CD14-positive monocyte (primary cell): Measurements from ENCODE around the gene SLC43A2. TPM values are rescaled to one million over a fixed set of nuclear protein-coding genes. Genes with fewer than 3 reads are reported as not detected.

Experiments used
- DNase-seq, 3 donors: peaks; one replicate each; pipeline ENCODE4 v3.0.0-alpha.2; 2011 to 2022
- H2AFZ ChIP-seq: 2 replicates; pipeline ENCODE4 v1.6.0; 2012; ENCODE audit warnings: mild to moderate bottlenecking, low read depth, low read length, inconsistent platforms; ENCODE audit not compliant: insufficient read depth, poor library complexity, severe bottlenecking
- H3K27ac ChIP-seq, 2 donors: 1 replicate in 1 of 2; 2 replicates in 1 of 2; pipeline ENCODE4 v1.5.1; 2012 to 2013; ENCODE audit warnings: low read length in 2 of 2, control low read depth in 1 of 2, inconsistent platforms in 1 of 2, low read depth in 1 of 2, mild to moderate bottlenecking in 1 of 2
- H3K27me3 ChIP-seq, 2 donors: one replicate each; pipeline versions ENCODE4 v1.6.0 to v1.6.1; 2011 to 2013; ENCODE audit warnings: low read length in 2 of 2; ENCODE audit not compliant: control insufficient read depth in 2 of 2, insufficient read depth in 2 of 2
- H3K36me3 ChIP-seq, 2 donors: replicated peaks in 1 of 2; 1 replicate in 1 of 2; 2 replicates in 1 of 2; pipeline versions ENCODE4 v1.5.1 to v1.6.1; 2012 to 2013; ENCODE audit warnings: low read length in 2 of 2, control low read depth in 1 of 2, inconsistent platforms in 1 of 2, mild to moderate bottlenecking in 1 of 2; ENCODE audit not compliant: insufficient read depth in 2 of 2, control insufficient read depth in 1 of 2
- H3K4me1 ChIP-seq, 2 donors: 1 replicate in 1 of 2; 2 replicates in 1 of 2; pipeline versions ENCODE4 v1.5.1 to v1.6.1; 2012 to 2013; ENCODE audit warnings: low read length in 2 of 2, control low read depth in 1 of 2, inconsistent platforms in 1 of 2, mild to moderate bottlenecking in 1 of 2, moderate library complexity in 1 of 2; ENCODE audit not compliant: insufficient read depth in 2 of 2, control insufficient read depth in 1 of 2
- H3K4me2 ChIP-seq: replicated peaks from 2 replicates; pipeline ENCODE3; 2012; ENCODE audit warnings: low read length, moderate library complexity, mild to moderate bottlenecking; ENCODE audit not compliant: poor library complexity, severe bottlenecking; ENCODE audit errors: extremely low read depth
- H3K4me3 ChIP-seq, 3 experiments: fragments of 200-600 bp in 1 of 3; sonication (generic) in 1 of 3; replicated peaks in 1 of 3; 1 replicate in 2 of 3; 2 replicates in 1 of 3; pipeline ENCODE4 v1.5.1; 2011 to 2013; ENCODE audit warnings: low read length in 3 of 3, mild to moderate bottlenecking in 3 of 3, control low read depth in 2 of 3, low read depth in 2 of 3, inconsistent platforms in 1 of 3, moderate library complexity in 1 of 3
- H3K79me2 ChIP-seq: 2 replicates; pipeline ENCODE4 v1.6.0; 2012; ENCODE audit warnings: mild to moderate bottlenecking, control low read depth, inconsistent platforms, low read length, moderate library complexity; ENCODE audit not compliant: insufficient read depth
- H3K9ac ChIP-seq: 2 replicates; pipeline ENCODE4 v1.6.0; 2017; ENCODE audit warnings: low read length, mild to moderate bottlenecking; ENCODE audit not compliant: insufficient read depth, poor library complexity, severe bottlenecking
- H3K9me3 ChIP-seq, 2 donors: replicated peaks in 1 of 2; 1 replicate in 1 of 2; 2 replicates in 1 of 2; pipeline versions ENCODE4 v1.5.1 to v1.6.1; 2012 to 2013; ENCODE audit warnings: low read length in 2 of 2, control low read depth in 1 of 2; ENCODE audit not compliant: control insufficient read depth in 1 of 2, insufficient read depth in 1 of 2
- H4K20me1 ChIP-seq: 2 replicates; pipeline ENCODE4 v1.6.0; 2012; ENCODE audit warnings: mild to moderate bottlenecking, low read length, control low read depth, moderate library complexity; ENCODE audit not compliant: insufficient read depth
- H3K27ac Mint-ChIP-seq, 7 donors: one replicate each; pipeline ENCODE4 v1.8.0; 2020; ENCODE audit warnings: mild to moderate bottlenecking in 7 of 7, mixed read lengths in 7 of 7, moderate library complexity in 6 of 7, inconsistent platforms in 2 of 7
- H3K27me3 Mint-ChIP-seq, 3 donors: one replicate each; pipeline ENCODE4 v1.8.0; 2021 to 2022; ENCODE audit warnings: low read depth in 3 of 3, mild to moderate bottlenecking in 3 of 3, mixed read lengths in 3 of 3, moderate library complexity in 3 of 3, inconsistent platforms in 1 of 3
- H3K36me3 Mint-ChIP-seq, 2 donors: one replicate each; pipeline ENCODE4 v1.8.0; 2020; ENCODE audit warnings: mixed read lengths in 2 of 2, inconsistent platforms in 1 of 2, mild to moderate bottlenecking in 1 of 2
- H3K4me1 Mint-ChIP-seq: one replicate; pipeline ENCODE4 v1.8.0; 2020; ENCODE audit warnings: mild to moderate bottlenecking, mixed read lengths
- H3K4me3 Mint-ChIP-seq, 2 donors: one replicate each; pipeline ENCODE4 v1.8.0; 2020; ENCODE audit warnings: mild to moderate bottlenecking in 2 of 2, mixed read lengths in 2 of 2, moderate library complexity in 1 of 2
- H3K9me3 Mint-ChIP-seq, 7 donors: one replicate each; pipeline ENCODE4 v1.8.0; 2020 to 2022; ENCODE audit warnings: mixed read lengths in 7 of 7, mild to moderate bottlenecking in 6 of 7, moderate library complexity in 6 of 7, inconsistent platforms in 2 of 7
- CTCF ChIP-seq: fragments of 200-600 bp; IDR thresholded peaks from one replicate; pipeline ENCODE4 v1.8.0; 2022; ENCODE audit warnings: antibody characterized with exemption, mild to moderate bottlenecking
- WGBS: methylation state at CpG from one replicate; pipeline ENCODE4 v1.1.5; 2013; ENCODE audit warnings: missing lambda C conversion rate; ENCODE audit not compliant: insufficient coverage; 5-methylcytosine and 5-hydroxymethylcytosine counted together
- intact Hi-C, 2 donors: fragments of 100-400 bp; cut with micrococcal nuclease; formaldehyde crosslinking; loops; one replicate each; pipeline versions ENCODE4 v1.15.0 to v1.15.1; 2023
- polyA plus RNA-seq, 3 donors: library from polyadenylated mRNA; depleted of rRNA in 1 of 3; unstranded in 2 of 3; stranded (reverse) in 1 of 3; fragments of 300-500 nt in 2 of 3; fragments of >200 nt in 1 of 3; fragmentation: Illumina TruSeq in 2 of 3; gene quantifications; 1 replicate in 2 of 3; 2 replicates in 1 of 3; pipeline ENCODE4 v1.2.3, GENCODE V29; 2012 to 2021

SLC43A2 gene
- polyA plus RNA-seq, 3 donors, result 115 to 151 (median 117) TPM

GRCh38 chr17:1606352-1606985 lies 22.2 kb downstream of the SLC43A2 start:
- Histone ChIP-seq H3K36me3 (peaks cover 59 to 80% of the 10 kb centered on the region in 2 donors), H3K9me3 (peaks cover 7 to 8% of the 10 kb centered on the region in 2 donors), H3K4me3 (peak overlapping the region in 2 of 3 experiments; percentile 9 to 43), H3K4me1 (peaks cover 69 to 70% of the 10 kb centered on the region in 2 donors), H2AFZ (no peak overlapping the region), H3K79me2 (peaks cover 28% of the 10 kb centered on the region), H3K4me2 (peak overlapping the region; percentile 54), H4K20me1 (peaks cover 2% of the 10 kb centered on the region), H3K9ac (peak overlapping the region; percentile 89), H3K27ac (peak overlapping the region; percentile 99 to 100), H3K27me3 (no peaks in the 10 kb centered on the region)
- Mint-ChIP-seq H3K4me1 (peaks cover 55% of the 10 kb centered on the region), H3K27ac (peak overlapping the region; percentile 98 to 100 (median 100)), H3K9me3 (peaks cover 3 to 16% (median 8%) of the 10 kb centered on the region in 7 donors), H3K4me3 (peak overlapping the region in 1 of 2 donors; percentile 50), H3K36me3 (peaks cover 64 to 88% of the 10 kb centered on the region in 2 donors), H3K27me3 (peaks cover 0 to 4% (median 2%) of the 10 kb centered on the region in 3 donors)
- TF ChIP-seq CTCF, result no peak
- peak in 1 of 3 donors; percentile 68 for DNase-seq
- intact Hi-C loops, result loop anchor here (2.0 to 5.0 kb wide), 3 partner anchors 16 to 34 kb away; no protein-coding TSS in a partner anchor
- WGBS, result 91% methylated on average over 23 of the region's 26 CpGs

- Mint-ChIP-seq H3K27me3 (peaks cover 0 to 5% (median 4%) of the 10 kb centered on the region in 3 donors), H3K4me1 (peaks cover 49% of the 10 kb centered on the region), H3K9me3 (peaks cover 3 to 18% (median 9%) of the 10 kb centered on the region in 7 donors), H3K4me3 (no peak overlapping the region), H3K27ac (peak overlapping the region; percentile 98 to 100 (median 100)), H3K36me3 (peaks cover 66 to 88% of the 10 kb centered on the region in 2 donors)
- H2AFZ ChIP-seq, result no peak overlapping the region
- intact Hi-C loops, result loop anchor here (2.0 to 5.0 kb wide), 3 partner anchors 15 to 34 kb away; no protein-coding TSS in a partner anchor
- H3K36me3 ChIP-seq, result peaks cover 61 to 82% of the 10 kb centered on the region in 2 donors
- peaks cover 9% of the 10 kb centered on the region for H4K20me1 ChIP-seq
- peaks cover 8 to 11% of the 10 kb centered on the region in 2 donors for H3K9me3 ChIP-seq
- no peak overlapping the region for H3K9ac ChIP-seq
- WGBS, result 97% methylated on average over 6 of the region's 19 CpGs
- H3K27me3 ChIP-seq, result no peaks in the 10 kb centered on the region
- peaks cover 62 to 63% of the 10 kb centered on the region in 2 donors for H3K4me1 ChIP-seq
- H3K27ac ChIP-seq, result peak overlapping the region; percentile 99 to 100
- no peak overlapping the region for H3K4me3 ChIP-seq
- TF ChIP-seq CTCF, result no peak
- peaks cover 28% of the 10 kb centered on the region for H3K79me2 ChIP-seq
- H3K4me2 ChIP-seq, result no peak overlapping the region
- DNase-seq, result peak in 1 of 3 donors; percentile 13
These were observed 22.8 kb downstream of the SLC43A2 start for GRCh38 chr17:1605681-1606351.
